Heart left ventricle (tissue), 16 donors: ENCODE data around the gene STPG3. TPM values are rescaled to one million over a fixed set of nuclear protein-coding genes. Genes with fewer than 3 reads are reported as not detected.

Source experiments
- ATAC-seq, 4 donors: fragments of 200-7000 bp; cut with Tn5 transposase; one replicate each; pipeline ENCODE4 v1.9.1; 2020 to 2022; ENCODE audit warnings: moderate library complexity in 4 of 4, mild to moderate bottlenecking in 3 of 4, moderate number of reproducible peaks in 1 of 4
- DNase-seq, 5 donors: peaks; one replicate each; pipeline ENCODE4 v3.0.0-alpha.2; 2020
- H3K27ac ChIP-seq, 12 donors: fragments of 200-600 bp; sonication (generic) in 4 of 12; one replicate each; pipeline versions ENCODE4 v1.5.0 to v1.8.0; 2016 to 2022; ENCODE audit warnings: mild to moderate bottlenecking in 2 of 12
- H3K27me3 ChIP-seq, 9 donors: fragments of 200-600 bp; sonication (generic) in 2 of 9; one replicate each; pipeline versions ENCODE4 v1.5.1 to v1.8.0; 2016 to 2022; ENCODE audit warnings: mild to moderate bottlenecking in 3 of 9
- H3K36me3 ChIP-seq, 9 donors: fragments of 200-600 bp; sonication (generic) in 2 of 9; one replicate each; pipeline versions ENCODE4 v1.5.0 to v1.8.0; 2018 to 2022; ENCODE audit warnings: mild to moderate bottlenecking in 2 of 9
- H3K4me1 ChIP-seq, 12 donors: fragments of 200-600 bp; sonication (generic) in 4 of 12; one replicate each; pipeline versions ENCODE4 v1.5.0 to v1.8.0; 2016 to 2022; ENCODE audit warnings: mild to moderate bottlenecking in 3 of 12
- H3K4me3 ChIP-seq, 12 donors: fragments of 200-600 bp; sonication (generic) in 4 of 12; one replicate each; pipeline versions ENCODE4 v1.5.0 to v1.8.0; 2017 to 2022; ENCODE audit warnings: mild to moderate bottlenecking in 9 of 12, moderate library complexity in 4 of 12
- H3K9me3 ChIP-seq, 12 donors: fragments of 200-600 bp; sonication (generic) in 4 of 12; one replicate each; pipeline versions ENCODE4 v1.5.0 to v1.8.0; 2016 to 2022; ENCODE audit warnings: mild to moderate bottlenecking in 1 of 12
- POLR2A ChIP-seq, 2 donors: fragments of 450-650 bp; IDR thresholded peaks; one replicate each; pipeline ENCODE4 v1.6.1; 2017; ENCODE audit warnings: antibody characterized with exemption in 2 of 2, mild to moderate bottlenecking in 2 of 2, moderate library complexity in 2 of 2
- WGBS, 4 donors: extraction: QIAGEN DNeasy Blood & Tissue Kit in 2 of 4; methylation state at CpG; one replicate each; pipeline versions ENCODE4 v1.1.5 to v1.1.7; 2013 to 2018; 5-methylcytosine and 5-hydroxymethylcytosine counted together
- intact Hi-C, 10 donors: fragments of 100-400 bp; cut with DNase I; formaldehyde crosslinking; loops; one replicate each; pipeline versions ENCODE4 v1.11.1 to v1.14.2; 2022
- polyA plus RNA-seq, 2 donors: library from polyadenylated mRNA; stranded (reverse); fragments of 200-250 nt; gene quantifications; one replicate each; pipeline ENCODE4 v1.2.3, GENCODE V29; 2013
- total RNA-seq, 9 donors: library from RNA; depleted of rRNA in 2 of 9; stranded (reverse); fragments of >200 nt in 2 of 9; fragmentation: NEBNext Ultra II Directional in 3 of 9; extraction: Animal tissue kit (Norgen Biotek cat#: 25700) in 3 of 9; gene quantifications; one replicate each; pipeline versions ENCODE4 v1.1.0 to v1.2.4, GENCODE V29; 2016 to 2023
- TF ChIP-seq, protein P1 (sequence below), 12 donors: fragments of 200-600 bp; sonication (generic) in 4 of 12; IDR thresholded peaks; one replicate each; pipeline versions ENCODE4 v1.5.0 to v1.8.0; 2018 to 2022; ENCODE audit warnings: antibody characterized with exemption in 12 of 12, mild to moderate bottlenecking in 5 of 12
- donor health status: ischemic (EF 13 %, LVEDD 7.1; RV severe dilation, severe dysfunction).
- donor health status: healthy with polysubstance abuse.
- donor health status: DM: no; HTN: yes; CAD: no.
- donor health status: DM: no; HTN: no; CAD: no.
- donor health status: ischemic (EF 25% LVEDD 6.9; RV normal size, moderate dysfunction).
- donor health status: ischemic (EF 25% LVEDD 5.7; RV mildly dilated, moderate dysfunction).
- donor health status: healthy.
- donor health status: DM: yes; HTN: yes; CAD: no.
- donor health status: ischemic (EF 35%, LVEDD 5.7; RV mildly dilated, moderate dysfunction).
- donor health status: nonischemic (EF 11% LVEDD 7.7; RV severe dilation, severe dysfunction).
- donor health status: DM: yes; HTN: yes; CAD: no.
- donor health status: PGD.
- donor health status: ischemic (EF 29% LVEDD 5.4; RV normal size, mild dysfunction).
- donor health status: nonischemic (EF 23%, LVEDD 6.1; RV moderate dilation, normal function).

STPG3 gene
- total and polyA plus RNA-seq, 11 donors: 0.23 to 0.61 (median 0.31) TPM; not detected in 8

DNA sequence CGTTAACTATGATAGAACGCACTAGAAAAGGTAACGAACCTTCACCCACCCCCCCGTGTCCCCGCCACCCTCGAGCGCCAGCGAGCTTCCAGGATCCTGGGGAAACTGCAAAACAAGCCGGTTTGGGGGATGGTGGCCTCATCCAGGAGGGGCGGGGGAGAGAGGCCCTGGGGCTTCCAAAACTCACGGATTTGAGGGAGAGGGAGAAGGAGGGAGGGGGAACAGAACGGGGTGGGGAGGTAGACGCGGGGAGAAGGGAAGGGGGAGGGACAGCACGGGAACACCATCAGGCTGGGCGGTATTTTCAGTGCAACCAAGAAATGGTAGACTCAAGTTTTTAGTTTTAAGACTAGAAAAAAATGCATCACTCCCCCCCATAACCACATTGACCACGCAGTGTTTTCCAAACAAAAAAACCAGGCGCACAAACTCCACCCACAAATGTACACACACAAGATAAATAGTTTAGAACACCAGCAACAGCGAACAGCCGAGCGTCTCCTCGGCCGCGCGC, 49.5 kb downstream of the STPG3 start:
- Histone ChIP-seq H3K4me3 (peak overlapping the region; percentile 42 to 94 (median 68)), H3K36me3 (peaks cover 0 to 8% (median 0%) of the 10 kb centered on the region in 9 donors), H3K27me3 (peaks cover 0 to 63% (median 15%) of the 10 kb centered on the region in 9 donors), H3K4me1 (peaks cover 0 to 91% (median 48%) of the 10 kb centered on the region in 12 donors), H3K9me3 (no peaks in the 10 kb centered on the region), H3K27ac (peak overlapping the region; percentile 31 to 98 (median 86))
- intact Hi-C loops: loop anchor here in 1 of 10 donors (5.0 kb wide), 1 partner anchor 122 kb away; the partner anchor contains the start of genes EXD3 and NOXA1
- WGBS, 4 donors: 4 to 11% (median 6%) methylated on average over 25 of the region's 25 CpGs
- no peak for ATAC-seq
- TF ChIP-seq, protein P1, sequence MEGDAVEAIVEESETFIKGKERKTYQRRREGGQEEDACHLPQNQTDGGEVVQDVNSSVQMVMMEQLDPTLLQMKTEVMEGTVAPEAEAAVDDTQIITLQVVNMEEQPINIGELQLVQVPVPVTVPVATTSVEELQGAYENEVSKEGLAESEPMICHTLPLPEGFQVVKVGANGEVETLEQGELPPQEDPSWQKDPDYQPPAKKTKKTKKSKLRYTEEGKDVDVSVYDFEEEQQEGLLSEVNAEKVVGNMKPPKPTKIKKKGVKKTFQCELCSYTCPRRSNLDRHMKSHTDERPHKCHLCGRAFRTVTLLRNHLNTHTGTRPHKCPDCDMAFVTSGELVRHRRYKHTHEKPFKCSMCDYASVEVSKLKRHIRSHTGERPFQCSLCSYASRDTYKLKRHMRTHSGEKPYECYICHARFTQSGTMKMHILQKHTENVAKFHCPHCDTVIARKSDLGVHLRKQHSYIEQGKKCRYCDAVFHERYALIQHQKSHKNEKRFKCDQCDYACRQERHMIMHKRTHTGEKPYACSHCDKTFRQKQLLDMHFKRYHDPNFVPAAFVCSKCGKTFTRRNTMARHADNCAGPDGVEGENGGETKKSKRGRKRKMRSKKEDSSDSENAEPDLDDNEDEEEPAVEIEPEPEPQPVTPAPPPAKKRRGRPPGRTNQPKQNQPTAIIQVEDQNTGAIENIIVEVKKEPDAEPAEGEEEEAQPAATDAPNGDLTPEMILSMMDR (IDR thresholded peaks at IDR 0.05): no peak
- TF ChIP-seq POLR2A (IDR thresholded peaks at IDR 0.05): no peak
- DNase-seq: peak in 3 of 5 donors; percentile 16 to 25 (median 24)

GRCh38 chr9:137301081-137301947, 50.2 kb downstream of the STPG3 start:
- TF ChIP-seq, protein P1 (IDR thresholded peaks at IDR 0.05): peak in 6 of 12 donors; percentile 25 to 47 (median 38)
- TF ChIP-seq POLR2A (IDR thresholded peaks at IDR 0.05): no peak
- DNase-seq: peak; percentile 32 to 72 (median 50)
- Histone ChIP-seq H3K36me3 (peaks cover 0 to 8% (median 0%) of the 10 kb centered on the region in 9 donors), H3K27me3 (peaks cover 0 to 62% (median 10%) of the 10 kb centered on the region in 9 donors), H3K4me3 (peak overlapping the region; percentile 42 to 94 (median 68)), H3K4me1 (peaks cover 5 to 91% (median 51%) of the 10 kb centered on the region in 12 donors), H3K9me3 (no peaks in the 10 kb centered on the region), H3K27ac (peak overlapping the region; percentile 13 to 98 (median 86))
- 0 to 1% (median 1%) methylated on average over 37 to 115 of the region's 115 CpGs for WGBS, 4 donors
- peak in 1 of 4 donors; percentile 14 for ATAC-seq
- intact Hi-C loops: loop anchor here in 1 of 10 donors (5.0 kb wide), 1 partner anchor 121 kb away; the partner anchor contains the start of genes EXD3 and NOXA1

GRCh38 chr9:137302118-137302448, 51.0 kb downstream of the STPG3 start, which contains the start of gene NRARP:
Gene NRARP, minus strand, starts transcription at chr9:137302271. Its CDS starts 343 bp downstream, at chr9:137301928.
- TF ChIP-seq, protein P1 (IDR thresholded peaks at IDR 0.05): no peak
- TF ChIP-seq POLR2A (IDR thresholded peaks at IDR 0.05): peak; percentile 25 to 91
- Histone ChIP-seq H3K27ac (peak within 1 kb of the TSS; percentile 63 to 98 (median 88)), H3K36me3 (peaks cover 0 to 8% (median 0%) of the 10 kb centered on the region in 9 donors), H3K4me1 (peaks cover 12 to 91% (median 52%) of the 10 kb centered on the region in 12 donors), H3K9me3 (no peaks in the 10 kb centered on the region), H3K4me3 (peak within 1 kb of the TSS; percentile 48 to 94 (median 68)), H3K27me3 (peaks cover 0 to 62% (median 6%) of the 10 kb centered on the region in 9 donors)
- DNase-seq (peak; percentile 92 to 96 (median 94)), ATAC-seq (peak; percentile 47 to 77 (median 67))
- WGBS, 4 donors: 0 to 1% (median 0%) methylated on average over 13 to 60 of the region's 60 CpGs; no CpG with 5 or more reads in 1 of the 4 donors
- intact Hi-C loops: loop anchor here in 3 of 10 donors (2.0 to 5.0 kb wide), 3 partner anchors 17 to 120 kb away; partner anchors contain the start of genes EXD3 (in 1 of the 3) and NOXA1 (in 1 of the 3)
